IPS-18c (cell line): ENCODE data around the gene NCAPD2.

Experiments
- H3K4me3 ChIP-seq: 2 replicates; pipeline ENCODE4 v1.7.0; 2013; ENCODE audit warnings: low read depth, mild to moderate bottlenecking, low read length, moderate library complexity; ENCODE audit not compliant: insufficient read depth
- H3K9me3 ChIP-seq: one replicate; pipeline ENCODE4 v1.6.1; 2013; ENCODE audit warnings: mild to moderate bottlenecking, low read length, moderate library complexity; ENCODE audit not compliant: control insufficient read depth, insufficient read depth

The NCAPD2 gene

DNA sequence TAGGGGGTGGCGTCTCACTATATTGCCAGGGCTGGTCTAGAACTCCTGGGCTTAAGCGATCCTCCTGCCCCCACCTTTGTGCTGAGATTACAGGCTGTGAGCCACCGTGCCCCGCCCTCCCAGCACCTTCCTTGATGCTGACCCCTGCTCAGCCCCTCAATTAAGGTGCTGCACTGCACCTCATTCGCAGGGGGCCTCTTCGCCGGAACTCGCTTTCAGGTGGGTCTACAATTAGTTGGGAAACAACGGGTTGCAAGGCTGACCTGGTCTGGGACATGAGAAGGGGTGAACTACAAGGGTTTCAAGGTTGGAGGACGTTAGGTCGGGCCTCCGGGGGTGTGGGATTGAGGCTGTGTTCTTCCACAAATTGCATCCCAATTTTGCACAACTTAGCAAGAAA lies 75.4 kb downstream of the NCAPD2 start:
- no peak overlapping the region for H3K4me3 ChIP-seq
- peaks cover 3% of the 10 kb centered on the region for H3K9me3 ChIP-seq

DNA sequence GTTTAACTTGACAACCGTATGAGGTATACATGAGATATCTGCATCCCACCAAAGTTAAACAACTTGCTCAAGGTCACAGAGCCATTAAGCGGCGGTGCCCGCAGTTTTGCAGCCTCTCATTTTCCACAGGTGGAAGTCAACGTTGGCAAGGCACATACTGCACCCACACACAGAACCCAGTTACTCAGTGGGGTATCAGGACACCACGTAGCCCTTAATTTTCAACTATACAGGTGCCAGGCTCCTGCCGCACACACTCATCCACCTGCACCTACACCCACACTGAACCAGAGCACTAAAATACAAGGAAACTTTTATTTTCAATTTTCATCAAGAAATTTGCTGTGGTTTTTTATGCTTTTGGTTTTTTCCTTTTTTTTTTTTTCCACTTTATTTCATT lies 75.9 kb downstream of the NCAPD2 start:
- no peak overlapping the region for H3K4me3 ChIP-seq
- H3K9me3 ChIP-seq = peaks cover 3% of the 10 kb centered on the region

DNA sequence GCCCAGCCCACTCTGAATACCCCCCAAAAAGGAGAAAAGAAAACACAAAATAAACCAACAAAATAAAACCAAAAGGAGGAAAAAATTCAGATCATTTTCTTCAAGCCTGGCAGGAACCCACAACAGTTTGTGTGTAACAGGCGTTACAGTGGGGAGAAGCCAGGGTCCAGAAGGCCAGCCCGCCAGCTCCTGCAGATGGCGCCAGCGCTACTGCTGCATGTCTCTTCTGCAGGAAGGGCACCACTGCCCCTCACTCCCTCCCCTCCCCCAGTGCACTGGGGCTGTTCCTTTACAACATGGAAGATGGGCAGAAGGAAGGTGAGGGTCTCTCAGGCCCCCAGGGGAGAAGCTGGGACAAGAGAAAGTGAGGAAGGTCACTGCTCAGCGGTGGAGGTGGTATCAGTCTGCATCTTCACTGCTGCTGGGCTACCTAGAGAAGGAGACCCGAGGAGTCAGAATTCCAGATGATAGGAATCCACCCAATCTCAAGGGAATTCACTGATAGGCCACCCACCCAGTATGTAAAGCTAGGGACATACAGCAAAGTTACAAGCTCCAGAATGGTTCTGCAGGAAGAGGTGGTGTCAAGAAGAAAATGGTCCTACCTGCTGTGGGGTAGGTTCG lies 76.5 kb downstream of the NCAPD2 start:
- Histone ChIP-seq H3K4me3 (no peak overlapping the region), H3K9me3 (peaks cover 3% of the 10 kb centered on the region)

DNA sequence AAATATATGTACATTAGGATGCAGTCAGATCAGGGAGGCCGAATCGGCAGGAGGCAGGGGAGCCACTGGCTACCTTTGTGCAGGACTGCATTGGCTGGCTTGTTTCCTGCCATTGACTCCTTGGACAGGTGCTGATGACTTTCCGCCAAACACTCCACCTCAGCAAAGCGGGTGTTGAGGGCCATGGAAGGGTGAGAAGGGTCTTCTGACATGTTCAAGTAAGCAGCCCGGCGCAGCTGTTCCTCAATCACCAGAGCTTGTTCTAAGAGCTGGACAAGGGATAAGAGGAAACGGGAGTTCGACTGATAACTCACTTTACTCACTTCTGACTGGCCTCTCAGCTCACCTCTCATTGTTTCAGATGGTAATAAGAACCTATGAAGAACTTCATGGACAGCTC lies 79.1 kb downstream of the NCAPD2 start:
- no peaks in the 10 kb centered on the region for H3K9me3 ChIP-seq
- H3K4me3 ChIP-seq = no peak overlapping the region

DNA sequence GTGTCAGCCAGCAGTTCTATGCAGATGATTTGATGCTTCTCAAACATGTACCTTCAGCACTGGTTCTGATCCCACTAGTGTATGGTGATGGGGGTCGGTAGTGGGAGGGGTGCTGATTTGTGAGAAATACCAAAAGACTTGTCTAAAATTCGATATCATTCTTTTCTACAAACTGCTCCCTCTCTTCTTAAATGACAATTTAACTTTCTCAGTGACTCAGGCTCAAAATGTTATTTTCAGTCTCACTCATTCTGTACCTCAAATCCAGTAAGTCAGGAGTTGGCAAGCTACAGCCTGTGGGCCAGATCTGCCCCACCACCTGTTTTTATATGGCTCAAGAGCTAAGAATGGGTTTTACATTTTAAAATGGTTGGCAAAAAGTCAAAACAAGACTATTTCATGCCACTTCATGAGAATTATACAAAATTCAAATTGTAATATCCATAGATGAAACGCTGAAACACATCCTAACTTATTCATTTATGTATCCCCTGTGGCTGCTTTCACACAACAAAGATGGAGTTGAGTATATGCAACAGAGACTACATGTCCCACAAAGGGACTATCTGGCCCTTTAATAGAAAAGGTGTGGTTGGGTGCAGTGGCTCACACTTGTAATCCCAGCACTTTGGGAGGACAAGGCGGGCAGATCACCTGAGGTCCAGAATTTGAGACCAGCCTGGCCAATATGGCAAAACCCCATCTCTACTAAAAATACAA lies 80.8 kb downstream of the NCAPD2 start:
- Histone ChIP-seq H3K9me3 (no peaks in the 10 kb centered on the region), H3K4me3 (no peak overlapping the region)

DNA sequence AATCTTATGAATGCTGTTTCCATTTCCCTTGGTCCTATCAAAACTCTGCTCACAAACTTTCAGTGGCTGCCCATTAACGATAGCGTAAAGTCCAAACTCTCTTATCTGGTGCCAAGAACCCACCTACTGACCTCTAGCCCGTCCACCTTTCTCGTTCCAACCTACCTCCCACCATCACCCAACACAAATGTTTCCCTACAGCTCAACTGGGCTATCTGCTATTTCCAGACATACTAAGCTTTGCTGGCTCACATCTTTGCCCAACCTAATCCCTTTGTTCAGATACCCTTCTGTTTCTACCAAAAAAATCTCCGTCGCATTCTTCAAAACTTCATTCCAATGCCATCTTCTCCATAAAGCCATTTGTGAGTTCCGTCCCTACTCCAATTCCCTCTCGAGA lies 81.7 kb downstream of the NCAPD2 start:
- Histone ChIP-seq H3K4me3 (no peak overlapping the region), H3K9me3 (no peaks in the 10 kb centered on the region)
